GM18951 (cell line): Measurements from ENCODE around the gene TUBA1B.
A peak's percentile ranks its signal among the peaks of the same experiment; 100 is the strongest.
"Not testable (repeated sequence)": the region's sequence is repeated elsewhere in the genome, so short reads cannot be mapped to it uniquely, and the experiment has no call there.

Experiments
- POLR2A ChIP-seq: IDR thresholded peaks from 4 replicates; pipeline ENCODE4 v1.6.1; 2011; ENCODE audit warnings: mild to moderate bottlenecking; ENCODE audit not compliant: insufficient read length, insufficient read depth; ENCODE audit errors: extremely low read depth
- in situ Hi-C: fragments of 300-500 bp; cut with MboI; formaldehyde crosslinking; loops from one replicate; pipeline ENCODE4 v1.12.0; 2022; ENCODE audit warnings: low sequenced_read_pairs, mixed read lengths, inconsistent platforms; ENCODE audit not compliant: unreplicated experiment

Gene TUBA1B

DNA sequence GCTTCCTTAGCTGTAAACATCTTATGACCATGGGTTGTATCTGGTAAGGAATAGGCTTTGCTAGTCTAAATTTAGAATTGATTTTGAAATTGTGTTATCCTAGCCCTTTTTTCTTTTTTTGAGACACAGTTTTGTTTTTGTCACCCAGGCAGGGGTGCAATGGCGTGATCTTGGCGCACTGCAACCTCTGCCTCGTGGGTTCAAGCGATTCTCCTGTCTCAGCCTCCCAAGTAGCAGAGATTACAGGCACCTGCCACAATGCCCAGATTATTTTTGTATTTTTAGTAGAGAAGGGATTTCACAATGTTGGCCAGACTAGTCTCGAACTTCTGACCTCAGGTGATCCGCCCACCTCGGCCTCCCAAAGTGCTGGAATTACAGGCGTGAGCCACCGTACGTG is 2.4 kb upstream of the TUBA1B start:
- no peak for TF ChIP-seq POLR2A
- in situ Hi-C loops, result no loop called here

DNA sequence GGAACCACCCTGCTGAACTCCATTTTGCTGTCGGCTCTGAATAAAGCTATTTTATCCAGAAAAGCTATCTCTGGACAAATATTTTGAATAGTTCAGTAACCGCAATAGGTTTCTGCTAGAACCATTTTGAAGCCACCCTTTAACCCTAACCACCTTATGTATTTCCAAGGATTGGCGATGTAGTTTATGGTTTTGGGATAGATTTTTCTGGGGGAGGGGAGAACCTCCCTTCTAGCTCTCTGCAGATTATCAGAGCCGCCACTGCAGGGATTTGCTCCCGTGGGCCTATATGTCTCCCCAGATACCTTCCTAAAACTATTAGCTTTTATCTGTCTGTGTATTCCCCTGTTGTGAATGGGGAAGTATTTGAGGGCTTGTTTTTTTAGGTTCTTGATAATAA is 1.8 kb upstream of the TUBA1B start:
- TF ChIP-seq POLR2A, result no peak
- in situ Hi-C loops, result no loop called here

DNA sequence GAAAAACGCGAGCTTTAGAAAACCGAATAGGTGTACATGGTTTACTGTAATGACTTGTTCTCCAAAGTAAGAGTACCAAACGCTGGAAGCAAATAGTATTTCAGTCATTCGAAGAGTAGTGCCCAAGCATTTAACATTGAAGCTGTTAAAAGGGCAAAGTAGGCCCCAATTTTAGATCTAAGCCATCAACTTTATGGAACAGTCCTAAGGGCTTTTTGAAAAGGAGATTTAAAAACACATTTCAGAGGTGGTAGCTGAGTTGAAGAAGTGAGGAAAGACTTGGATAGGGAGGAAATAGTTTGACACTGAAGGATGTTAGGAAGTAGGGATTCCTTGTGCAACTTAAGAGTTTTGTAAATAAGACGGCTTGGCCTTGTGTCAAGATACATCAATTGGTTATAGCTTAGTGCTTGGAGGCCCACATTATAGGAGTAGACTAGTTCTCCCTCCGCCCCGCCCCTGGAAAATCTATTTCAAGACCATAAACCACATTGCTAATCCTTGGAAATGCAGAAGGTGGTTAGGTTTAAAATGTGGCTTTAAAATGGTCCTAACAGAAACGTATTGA is 783 bp upstream of the TUBA1B start:
- in situ Hi-C loops, result no loop called here
- TF ChIP-seq POLR2A, result no peak

DNA sequence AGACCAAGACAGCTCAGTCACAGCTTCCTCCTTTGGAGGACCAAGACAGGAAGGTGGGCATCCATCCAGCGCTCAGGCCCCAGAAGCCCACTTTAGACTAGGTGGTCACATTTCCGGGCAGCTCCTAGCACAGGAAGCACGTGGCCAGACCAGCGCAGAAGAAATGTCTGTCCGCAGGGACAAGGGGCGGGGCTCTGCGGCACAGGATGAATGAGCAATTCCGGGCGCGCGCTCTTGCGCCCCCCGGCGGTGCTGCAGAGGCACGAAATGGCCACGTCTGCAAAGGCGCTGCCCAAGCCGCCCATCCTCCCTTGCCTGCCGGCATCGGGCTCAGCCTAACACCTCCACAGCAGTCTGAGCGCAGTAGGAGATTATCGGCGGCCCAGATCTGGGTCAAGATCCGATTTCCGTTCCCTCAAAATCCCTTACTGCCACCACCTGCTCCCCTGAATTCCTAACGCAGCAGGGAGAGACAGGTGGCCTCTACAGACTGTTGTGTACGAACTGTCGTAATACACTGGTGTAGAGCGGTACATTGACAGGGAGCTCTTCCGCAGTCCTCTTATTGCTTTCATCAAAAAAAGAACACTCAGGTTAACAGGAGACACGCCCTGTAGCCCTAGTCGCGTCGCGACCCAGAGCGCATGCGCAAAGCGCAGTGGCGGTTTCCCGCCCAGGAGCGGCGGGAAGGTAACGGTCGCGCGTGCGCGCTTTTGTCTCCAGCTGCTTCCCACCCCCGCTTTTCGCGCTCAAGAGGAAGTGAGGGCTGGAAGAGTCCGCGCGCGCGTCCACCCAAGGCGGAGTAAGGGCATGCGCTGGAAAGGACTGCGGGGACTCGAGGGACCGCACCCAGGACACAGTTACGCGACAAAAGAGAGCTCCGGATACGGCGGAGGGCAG is 794 bp downstream of the TUBA1B start:
- in situ Hi-C loops, result no loop called here
- TF ChIP-seq POLR2A, result no peak

DNA sequence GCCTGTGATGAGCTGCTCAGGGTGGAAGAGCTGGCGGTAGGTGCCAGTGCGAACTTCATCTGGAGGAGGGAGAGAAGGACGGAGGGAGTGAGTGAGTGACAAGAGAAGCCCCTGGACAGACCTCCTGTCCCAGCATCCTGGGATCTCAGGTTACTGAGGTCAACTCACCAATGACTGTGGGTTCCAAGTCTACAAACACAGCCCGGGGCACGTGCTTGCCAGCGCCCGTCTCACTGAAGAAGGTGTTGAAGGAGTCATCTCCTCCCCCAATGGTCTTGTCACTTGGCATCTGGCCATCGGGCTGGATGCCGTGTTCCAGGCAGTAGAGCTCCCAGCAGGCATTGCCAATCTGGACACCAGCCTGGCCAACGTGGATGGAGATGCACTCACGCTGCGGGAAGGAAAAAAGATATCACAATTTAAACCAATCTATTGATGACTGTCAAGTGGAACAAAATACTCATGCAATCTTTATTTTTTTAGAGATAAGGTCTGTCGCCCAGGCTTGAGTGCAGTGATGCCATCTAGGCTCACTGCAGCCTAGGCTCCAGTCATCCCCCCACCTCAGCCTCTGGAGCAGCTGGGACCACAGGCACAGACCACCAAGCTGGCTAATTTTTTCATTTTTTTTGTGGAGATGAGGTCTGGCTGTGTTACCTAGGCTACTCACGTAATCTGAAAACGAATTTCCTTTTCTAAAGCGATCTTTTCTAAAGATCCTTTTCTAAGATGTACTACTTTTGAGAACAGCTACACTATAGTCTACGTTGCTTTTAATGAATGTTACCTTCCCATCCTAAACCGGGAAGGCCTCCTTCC is 1.7 kb downstream of the TUBA1B start:
- in situ Hi-C loops, result no loop called here
- peak; percentile 12 for TF ChIP-seq POLR2A

DNA sequence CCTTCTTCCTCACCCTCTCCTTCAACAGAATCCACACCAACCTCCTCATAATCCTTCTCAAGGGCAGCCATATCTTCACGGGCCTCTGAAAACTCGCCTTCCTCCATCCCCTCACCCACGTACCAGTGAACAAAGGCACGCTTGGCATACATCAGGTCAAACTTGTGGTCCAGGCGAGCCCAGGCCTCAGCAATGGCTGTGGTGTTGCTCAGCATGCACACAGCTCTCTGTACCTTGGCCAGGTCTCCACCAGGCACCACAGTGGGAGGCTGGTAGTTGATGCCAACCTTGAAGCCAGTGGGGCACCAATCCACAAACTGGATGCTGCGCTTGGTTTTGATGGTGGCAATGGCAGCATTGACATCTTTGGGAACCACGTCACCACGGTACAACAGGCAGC is 3.2 kb downstream of the TUBA1B start:
- in situ Hi-C loops, result not testable (repeated sequence)

DNA sequence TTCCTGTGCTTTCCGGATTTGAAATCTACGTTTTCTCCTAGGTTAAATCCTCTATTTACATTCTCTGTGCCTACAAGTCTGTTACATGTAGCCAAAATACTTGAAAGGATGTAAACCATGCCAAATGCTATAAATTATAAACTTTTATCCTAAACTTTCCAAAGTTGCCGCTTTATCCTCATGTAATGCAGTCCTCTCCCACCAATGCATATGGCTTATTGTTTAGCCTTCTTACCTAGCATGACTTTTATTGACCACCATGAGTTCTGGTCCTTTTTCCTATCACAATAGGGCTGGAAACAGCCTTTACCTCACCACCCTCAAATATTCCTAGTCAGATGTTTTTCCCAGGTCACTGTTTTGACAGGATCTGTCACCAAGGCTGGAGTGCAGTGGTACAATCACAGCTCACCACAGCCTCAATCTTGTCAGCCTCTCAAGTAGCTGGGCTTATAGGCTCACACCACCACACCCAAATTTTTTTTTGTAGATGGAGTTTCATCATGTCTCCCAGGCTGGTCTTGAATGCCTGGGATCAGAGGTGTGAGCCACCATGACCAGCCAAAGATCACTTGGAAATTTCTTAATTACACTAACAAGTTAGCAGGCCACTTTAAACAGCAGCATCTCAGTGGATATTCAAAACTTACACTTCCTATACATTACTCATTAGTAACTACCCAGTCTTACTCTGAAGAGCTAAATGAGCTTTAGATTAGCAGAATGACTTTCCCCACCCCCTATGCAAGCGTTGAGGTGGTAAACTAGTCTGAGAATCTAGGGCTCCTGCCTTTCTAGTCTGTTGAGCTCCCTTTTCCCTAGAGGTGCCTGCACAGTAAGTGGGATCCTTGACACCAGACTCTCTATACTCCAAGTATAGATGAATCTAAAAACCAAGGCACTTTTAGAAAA is 4.1 kb downstream of the TUBA1B start:
- in situ Hi-C loops, result no loop called here
- peak; percentile 39 for TF ChIP-seq POLR2A

DNA sequence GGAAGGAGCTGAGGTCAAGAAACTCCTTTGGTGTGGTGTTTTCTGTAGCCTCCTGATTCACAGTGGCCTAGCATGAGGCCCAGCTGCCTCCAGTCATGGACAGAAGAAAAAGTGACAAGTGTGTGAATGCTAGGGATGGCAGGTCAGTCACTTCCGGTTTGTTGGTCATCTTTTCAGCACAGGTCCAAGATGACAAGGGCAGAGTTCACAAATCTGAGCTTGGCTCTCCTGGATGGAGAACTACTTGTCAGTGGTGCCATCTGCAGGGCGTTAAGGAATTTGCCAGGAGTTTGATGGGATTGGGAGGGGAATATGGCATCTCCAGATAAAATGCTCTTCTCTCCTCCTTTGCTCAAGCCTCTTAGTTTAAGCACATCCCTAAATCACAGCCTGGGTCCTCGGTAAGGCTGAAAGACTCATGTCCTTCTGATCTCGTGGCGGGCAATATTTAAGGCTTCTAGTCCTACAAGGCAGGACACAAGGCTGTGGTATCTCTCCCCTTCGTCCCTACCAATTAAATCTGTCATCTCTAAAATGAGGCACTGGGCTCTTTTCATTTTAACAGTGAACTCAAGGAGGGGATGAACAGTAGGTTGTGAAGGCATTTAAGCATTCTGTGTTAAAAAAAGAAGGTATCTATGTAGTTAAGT is 10.0 kb downstream of the TUBA1B start:
- TF ChIP-seq POLR2A, result no peak
- in situ Hi-C loops, result no loop called here

DNA sequence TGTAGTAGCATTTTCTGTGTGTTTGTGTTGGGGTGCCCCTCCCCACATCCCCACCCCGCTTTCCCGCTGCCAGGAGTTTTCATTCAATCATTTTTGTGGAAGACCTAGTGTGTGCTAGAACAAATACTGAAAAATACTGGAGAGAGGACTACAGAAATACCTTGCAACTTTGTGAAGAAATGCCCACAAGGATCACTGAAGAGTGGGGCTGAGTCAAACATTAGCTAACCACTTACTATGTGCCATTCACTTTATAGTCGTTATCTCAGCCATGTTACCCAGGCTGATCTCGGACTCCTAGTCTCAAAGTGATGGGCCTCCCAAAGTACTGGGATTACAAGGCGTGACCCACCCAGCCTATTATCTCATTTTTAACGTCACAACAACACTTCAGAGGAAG is 20.0 kb downstream of the TUBA1B start:
- in situ Hi-C loops, result no loop called here
- TF ChIP-seq POLR2A, result no peak

DNA sequence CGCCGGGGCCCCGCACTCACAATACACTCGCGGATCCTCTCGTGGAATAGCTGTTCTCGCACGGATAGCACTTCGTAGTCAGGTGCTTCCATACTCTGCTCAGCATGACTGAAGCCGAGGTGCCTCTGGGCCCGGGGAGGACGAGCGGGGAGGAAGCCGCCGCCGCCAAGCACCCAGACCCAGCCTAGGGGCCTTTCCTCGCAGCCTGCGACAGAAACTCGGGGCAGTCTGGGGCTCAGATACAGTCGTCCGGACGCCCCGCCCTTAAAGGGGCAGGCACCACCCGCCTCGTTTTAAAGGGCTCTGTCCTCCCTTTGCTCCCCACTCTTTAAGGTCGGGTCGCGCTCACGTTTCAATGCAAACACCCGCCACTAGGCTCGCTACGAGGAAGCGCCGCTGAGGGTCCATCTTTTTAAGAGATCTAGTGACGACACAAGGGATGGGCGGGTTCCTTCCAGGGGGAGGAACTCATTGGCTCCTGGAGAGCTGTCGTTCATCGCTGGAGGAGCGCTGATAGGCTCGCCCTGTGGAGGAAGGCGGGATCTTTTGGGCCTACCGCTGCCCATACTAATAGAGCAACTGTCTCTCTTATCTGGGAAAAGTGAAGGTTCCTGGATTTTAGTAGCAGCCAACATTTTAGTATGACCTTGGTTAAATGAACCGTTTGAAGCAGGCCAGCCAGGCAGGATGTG is 20.6 kb downstream of the TUBA1B start, which contains the start of gene LMBR1L:
LMBR1L (minus strand) TSS at position 384 of the 692 bp plus-strand sequence; CDS start at position 92, 292 bp downstream.
- in situ Hi-C loops, result no loop called here
- TF ChIP-seq POLR2A, result peak; percentile 80

DNA sequence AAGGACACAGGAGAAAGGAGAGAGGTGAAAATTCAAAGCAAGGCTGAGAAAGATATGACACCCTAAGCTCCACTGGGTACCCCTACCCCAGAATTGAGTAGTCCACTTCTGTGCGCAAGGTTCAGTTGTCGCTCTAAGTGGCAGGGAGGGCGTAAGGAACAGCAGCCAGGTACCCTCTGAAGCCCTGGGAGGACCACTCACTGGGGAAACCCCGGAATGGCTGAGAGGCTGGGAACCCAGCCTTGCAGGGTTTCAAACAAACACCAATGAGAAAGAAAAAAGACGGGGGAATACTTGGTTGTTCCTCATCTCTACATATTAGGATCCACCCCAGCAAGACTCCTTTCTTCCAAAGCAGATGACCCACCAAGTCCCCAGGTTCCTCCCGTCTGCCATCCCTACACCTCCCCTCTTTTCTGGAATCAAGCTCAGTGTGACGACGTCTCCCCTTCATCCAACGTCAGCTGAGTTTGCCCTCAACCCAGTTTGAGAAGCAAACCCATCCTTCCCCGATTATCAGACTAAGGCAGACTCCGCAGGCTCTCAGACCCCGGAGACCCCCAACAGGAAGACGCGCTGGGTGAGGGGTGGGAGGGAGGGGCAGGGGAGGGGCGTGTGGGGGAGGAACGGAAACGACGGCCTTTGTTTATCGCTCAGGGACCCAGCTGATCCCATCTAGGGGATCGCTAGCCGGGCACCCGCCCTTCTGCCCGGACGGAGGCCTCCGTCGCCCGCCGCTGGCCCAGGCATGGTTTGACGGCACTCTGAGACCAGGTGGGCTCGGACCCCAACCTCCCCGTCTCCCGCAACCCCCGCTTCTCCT is 21.3 kb downstream of the TUBA1B start:
- TF ChIP-seq POLR2A, result no peak

More for the DNA sequence above, 21.3 kb downstream of the TUBA1B start:
- in situ Hi-C loops, result no loop called here
